ENCODE measurements around the gene SCCPDH.

DNA sequence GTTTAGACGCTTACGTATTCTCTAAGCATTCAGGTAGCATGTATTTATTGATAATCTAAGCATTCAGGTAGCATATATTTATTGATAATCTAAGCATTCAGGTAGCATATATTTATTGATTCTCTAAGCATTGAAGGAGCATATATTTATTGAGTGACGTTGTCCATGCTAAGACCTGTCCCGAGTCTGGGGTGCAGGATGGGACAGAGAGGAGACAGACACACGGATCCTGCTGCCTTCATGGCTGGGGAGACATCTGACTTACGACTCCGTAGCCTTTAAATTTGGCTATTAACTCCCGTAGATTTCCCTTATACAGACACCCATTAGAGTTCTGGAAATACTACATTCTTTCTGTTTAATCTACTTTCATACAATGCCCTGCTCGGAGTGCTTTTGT is 982 bp downstream of the SCCPDH start:
- no peak for TF ChIP-seq CTCF (IDR thresholded peaks at IDR 0.05)
- TF ChIP-seq POLR2AphosphoS5 (IDR thresholded peaks at IDR 0.05): no peak
